TTC549 (cell line): Measurements from ENCODE around the gene LRRC31.

ENCODE experiments used
- FAIRE-seq: peaks from 2 replicates; lab custom pipeline; 2012; peaks lifted over from hg19 to GRCh38; lab: Jason Lieb, UNC

Gene LRRC31

DNA sequence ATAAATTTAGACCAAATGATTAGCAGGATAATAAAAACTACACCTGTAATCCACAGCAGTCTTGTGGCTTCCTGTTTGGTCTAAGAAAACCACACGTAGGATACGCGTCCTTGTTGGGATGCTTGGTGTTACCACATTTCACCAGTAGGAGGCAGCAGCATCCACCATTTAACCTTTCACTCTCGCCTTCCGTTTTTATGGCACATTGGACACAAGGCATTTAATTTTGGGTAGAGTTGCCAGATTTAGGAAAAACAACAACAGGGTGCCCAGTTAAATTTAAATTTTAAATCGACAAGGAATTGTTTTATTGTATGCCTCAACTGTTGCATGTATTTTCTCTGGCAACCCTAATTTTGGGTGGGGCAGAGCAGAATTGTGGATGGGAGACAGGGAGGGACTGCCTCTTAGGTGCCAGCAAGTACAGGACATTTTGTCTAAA lies 6.3 kb downstream of the LRRC31 start:
- no peak for FAIRE-seq

DNA sequence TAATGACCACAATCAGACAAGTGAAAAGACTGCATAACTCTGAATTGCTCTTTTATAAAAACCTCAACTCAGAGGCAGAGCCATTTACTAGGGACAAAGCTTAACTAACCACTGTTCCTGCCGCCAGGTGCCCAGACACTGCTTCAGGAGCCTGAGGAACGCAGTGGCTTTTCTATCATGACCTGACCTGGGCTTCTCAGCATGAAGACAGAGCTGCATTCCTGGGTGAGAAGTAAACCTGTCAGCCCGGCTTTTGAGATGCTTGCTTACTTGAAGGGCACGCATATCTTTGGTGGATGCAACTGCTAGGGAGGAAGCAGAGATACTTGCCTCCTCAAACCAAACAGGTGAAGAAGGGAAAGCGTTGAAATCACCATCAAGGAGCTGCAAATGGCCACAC lies 7.9 kb downstream of the LRRC31 start:
- no peak for FAIRE-seq

DNA sequence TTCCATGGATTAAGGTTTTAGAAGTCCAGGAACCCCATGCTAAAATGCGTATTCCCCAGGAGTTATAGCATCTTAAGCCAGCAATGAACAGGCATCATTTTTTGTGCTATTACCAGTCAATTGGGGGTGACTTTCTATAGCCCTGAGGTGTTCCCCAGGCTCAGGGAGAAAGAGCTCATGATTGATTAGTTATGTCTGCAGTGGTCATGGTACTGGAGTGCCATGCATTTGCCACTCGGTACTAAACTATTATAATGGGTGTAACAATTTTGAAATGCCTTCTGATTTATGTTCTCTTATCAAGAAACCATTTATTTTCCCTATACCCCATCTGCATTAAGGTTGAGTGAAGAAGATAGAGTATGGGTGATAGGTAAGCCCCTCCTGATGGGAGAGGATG lies 11.9 kb downstream of the LRRC31 start:
- no peak for FAIRE-seq

DNA sequence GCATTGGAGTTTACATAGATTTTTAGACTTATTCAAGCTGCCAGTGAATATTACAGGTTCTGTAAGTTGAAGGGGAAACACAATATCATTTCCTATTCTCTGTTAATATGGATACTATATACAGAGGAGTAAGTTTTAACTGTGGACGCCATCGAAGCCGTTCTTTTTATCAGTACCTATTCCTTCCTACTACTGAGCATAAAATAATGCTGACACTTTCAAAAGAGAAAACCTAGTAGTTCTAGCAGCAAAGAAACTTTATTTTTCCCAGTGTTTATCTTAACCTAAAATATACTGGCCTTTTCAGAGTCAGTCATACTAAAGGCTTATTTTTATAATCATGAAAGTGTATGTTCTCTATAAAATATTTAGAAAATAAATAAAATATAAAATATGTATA lies 14.2 kb downstream of the LRRC31 start:
- FAIRE-seq: no peak

DNA sequence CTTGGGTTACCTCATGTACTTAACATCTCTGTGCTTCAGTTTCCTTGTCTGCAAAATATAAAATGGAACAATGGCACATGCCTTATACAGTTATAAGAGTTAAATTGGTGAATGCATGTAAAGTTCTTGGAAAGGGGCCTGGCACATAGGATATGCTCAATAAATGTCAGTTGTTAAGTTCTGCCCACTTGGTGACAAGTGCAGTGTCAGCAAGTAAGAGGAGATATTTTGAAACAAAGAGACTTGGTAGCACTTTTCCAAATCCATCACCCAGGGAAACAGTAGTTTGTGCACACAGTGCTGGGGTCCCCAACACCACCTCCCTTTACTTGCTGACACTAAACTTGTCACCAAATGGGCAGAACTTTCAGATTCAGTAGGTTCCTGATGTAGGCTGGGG lies 19.1 kb downstream of the LRRC31 start:
- no peak for FAIRE-seq

DNA sequence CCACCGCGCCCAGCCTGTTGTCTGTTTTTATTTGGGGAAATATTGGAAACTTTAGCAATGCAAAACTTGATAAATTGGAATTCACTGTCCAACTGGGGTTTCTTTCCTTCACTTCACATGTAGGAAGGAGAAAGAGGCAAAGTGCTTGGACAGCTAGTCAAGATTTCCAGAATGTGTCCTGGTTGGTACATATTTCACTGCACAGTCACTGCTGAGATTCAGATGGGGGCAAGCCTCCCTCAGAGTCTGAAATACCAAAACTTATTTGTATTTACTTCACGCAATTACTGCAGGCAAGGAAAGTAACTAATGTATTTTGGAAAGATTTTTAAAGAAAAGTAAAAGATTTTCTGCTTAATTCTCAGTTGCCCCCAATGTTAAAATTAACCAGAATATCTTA lies 21.0 kb downstream of the LRRC31 start:
- FAIRE-seq: no peak

DNA sequence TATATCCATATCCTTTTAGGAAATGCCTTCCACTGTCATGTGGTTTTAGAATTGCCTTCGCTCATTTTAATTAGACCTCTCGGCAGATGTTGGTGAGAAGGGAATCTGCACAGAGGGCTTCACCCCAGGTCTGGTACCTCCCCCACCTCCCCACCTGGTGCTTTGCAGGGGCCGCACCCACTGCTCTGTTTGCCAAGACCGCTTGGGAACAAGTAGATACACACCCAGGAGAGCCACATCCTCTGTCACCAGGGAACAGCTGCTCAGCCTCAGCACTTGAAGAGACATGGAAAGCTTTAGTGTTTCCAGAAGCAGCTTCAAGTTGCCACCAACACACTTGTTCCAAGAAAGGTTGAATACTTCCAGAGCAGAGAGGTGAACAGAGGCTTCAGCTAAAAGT lies 21.8 kb downstream of the LRRC31 start:
- FAIRE-seq: no peak

DNA sequence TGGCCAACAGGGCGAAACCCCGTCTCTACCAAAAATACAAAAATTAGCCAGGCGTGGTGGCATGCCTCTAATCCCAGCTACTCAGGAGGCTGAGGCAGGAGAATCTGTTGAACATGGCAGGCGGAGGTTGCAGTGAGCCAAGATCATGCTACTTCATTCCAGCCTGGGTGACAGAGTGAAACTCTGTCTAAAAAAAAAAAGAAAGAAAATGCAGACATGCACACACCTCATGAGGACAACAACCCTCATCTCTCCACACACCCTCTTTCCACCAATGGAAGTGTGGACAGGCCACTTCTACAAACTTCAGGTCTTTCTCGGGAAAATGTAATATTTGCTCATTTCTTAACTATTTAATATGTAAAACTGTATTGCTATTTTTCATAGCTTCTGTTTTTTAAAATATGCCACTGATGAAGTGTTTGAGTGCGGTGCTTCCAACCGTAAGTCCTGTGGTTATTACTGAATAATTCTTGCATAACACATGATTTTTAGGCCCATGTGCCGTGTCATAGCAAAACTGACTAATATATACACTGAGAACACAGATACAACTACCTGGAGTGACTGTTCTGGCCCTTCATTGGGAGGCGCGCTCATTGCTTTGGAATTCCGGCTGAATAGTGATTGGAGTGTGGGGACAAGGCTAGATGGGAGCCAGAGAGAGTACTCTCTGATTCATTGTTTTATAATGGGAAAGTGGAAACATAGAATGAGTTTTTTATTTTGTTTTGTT lies 23.1 kb downstream of the LRRC31 start:
- no peak for FAIRE-seq

DNA sequence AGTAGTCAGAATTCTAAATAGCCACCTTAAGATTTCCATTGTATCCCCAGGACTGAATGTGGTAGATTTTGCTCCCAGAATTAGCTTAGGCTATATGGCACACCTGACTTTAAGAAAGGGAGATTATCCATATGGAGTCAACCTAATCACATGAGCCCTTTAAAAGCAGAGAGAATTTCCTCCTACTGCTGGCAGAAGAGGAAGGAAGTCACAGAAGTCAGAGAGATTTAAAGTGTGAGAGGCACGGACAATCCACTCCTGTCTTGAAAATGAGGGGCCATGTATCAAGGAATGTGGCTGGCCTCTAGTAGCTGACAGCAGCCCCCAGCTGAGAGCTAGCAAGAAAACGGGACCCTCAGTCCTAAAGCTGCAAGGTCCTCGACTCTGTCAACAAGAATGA lies 26.8 kb downstream of the LRRC31 start:
- no peak for FAIRE-seq

DNA sequence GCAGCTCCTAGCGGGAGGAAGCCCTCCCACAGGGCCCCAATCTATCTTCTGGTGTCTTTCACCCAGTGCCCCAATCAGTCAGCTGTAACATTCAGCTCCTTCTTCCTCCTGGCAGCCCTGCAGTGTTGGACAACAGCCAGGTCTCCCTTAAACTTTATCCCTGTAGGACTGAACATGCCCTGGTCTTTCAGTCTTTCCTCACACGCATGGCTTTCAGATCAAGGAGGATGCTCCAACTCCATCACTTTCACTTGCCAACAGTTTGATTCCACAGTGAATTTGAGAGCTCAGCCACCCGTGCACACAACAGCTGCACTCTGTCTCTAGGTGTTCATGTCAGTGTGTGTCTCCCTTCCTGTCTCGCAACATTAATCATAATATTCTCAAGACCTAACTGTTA lies 28.6 kb downstream of the LRRC31 start:
- FAIRE-seq: no peak

DNA sequence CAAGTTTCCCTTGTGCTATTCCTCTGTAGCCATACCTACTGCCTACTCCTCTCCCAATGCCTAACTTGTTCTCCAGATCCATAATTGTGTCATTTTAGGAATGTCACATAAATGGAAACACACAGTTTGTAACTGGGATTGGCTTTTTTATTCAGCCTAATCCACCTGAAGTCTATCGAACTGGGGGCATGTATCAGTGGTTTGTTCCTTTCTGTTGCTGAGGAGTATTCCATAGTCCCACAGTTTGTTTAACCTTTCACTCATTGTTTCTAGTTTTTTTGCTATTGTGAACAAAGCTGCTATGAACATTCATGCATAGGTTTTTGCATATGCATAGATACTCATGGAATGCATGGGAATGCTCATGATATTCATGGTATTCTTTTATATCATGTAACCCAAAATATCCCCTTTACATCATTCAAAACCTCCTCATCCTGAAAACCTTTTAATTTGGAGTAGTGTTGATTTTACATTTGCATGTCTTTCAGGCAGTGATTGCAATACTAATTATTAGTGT lies 31.2 kb downstream of the LRRC31 start:
- FAIRE-seq: no peak

DNA sequence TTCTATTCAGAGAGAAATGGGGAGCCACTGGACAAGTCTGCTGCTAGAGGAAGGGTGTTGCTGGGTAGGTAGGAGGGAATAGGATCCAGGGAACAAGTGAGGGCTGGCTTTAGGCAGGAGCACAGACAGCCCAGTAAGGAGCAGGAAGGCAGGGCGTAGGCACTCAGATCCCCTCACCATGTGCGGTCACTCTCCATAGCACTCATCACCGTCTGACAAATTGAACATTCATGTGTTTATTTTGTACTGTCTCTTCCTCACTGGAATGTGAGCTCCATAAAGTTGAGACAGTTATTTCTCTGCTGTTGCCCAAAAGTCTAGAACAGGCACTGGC lies 32.8 kb downstream of the LRRC31 start:
- no peak for FAIRE-seq

DNA sequence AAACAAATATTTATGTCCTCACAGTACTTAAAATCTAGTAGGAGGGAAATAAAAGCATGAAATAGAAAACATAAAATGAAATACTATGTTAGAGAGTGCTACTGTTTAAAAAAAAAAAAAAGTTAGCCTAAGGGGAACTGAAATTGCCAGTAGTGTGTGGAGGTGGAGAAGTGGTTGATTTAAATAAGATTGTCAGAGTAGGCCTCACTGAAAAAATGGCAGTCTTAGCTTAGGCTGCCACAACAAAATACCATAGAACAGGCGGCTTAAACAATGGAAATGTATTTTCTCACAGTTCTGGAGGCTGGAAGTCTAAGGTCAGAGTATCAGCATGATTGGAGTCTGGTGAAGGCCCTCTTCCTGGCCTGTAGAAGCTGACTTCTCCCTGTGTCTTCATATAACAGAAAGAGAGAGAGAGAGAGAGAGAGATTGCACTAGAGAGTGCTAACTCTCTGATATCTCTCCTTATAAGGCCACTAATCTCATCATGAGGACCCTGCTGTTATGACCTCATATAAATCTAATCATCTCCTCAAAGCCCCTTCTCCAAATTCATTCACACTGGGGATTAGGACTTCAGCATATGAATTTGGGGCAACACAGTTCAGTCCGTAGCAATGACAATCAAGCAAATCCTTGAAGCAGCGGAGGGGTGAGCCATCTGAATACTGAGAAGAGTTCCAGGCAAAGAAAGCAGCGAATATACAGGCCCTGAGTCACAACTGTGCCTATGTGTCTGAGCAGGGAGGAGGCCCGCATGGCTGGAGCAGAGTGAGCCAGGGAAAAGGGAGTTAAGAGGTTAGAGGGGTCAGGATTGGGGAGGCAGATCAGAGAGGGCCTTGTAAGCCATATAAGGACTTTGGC lies 33.4 kb downstream of the LRRC31 start:
- no peak for FAIRE-seq

DNA sequence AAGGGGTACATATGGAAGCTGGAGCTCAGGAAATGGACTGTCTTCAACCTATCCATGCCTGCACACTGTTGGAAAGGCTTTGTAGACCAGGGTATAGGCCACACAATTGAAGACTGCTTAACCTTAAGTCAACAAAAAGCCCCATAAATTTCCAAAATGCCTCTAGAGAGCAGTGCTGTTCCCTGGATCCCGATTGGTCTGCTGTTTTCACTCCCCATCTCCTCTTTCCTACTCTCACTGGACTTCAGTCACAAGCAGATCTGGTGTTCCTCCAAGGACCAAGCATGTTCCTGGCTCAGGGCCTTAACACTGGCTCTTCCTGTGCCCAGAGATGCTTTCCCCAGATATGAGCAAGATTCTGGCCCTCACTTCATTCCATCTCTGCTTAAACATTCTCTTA lies 34.2 kb downstream of the LRRC31 start:
- FAIRE-seq: no peak

DNA sequence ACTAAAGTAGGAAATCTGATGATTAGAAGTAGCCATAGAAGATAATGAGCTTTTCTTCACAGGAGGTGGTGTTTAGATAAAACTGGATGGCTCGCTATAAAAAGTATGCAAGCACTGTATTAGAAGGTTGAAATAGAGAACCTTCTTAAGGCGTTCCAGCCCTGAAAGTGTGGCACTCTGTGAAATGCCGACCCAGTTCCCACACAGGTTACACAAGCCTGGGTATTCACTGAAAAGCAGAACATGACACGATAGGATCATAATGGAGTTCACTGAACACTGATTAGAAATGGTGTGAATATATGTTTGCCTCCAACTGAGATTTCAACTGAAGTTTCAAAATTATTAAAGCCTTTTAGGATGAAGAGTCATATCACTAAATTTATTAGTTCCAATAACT lies 42.0 kb downstream of the LRRC31 start:
- no peak for FAIRE-seq

DNA sequence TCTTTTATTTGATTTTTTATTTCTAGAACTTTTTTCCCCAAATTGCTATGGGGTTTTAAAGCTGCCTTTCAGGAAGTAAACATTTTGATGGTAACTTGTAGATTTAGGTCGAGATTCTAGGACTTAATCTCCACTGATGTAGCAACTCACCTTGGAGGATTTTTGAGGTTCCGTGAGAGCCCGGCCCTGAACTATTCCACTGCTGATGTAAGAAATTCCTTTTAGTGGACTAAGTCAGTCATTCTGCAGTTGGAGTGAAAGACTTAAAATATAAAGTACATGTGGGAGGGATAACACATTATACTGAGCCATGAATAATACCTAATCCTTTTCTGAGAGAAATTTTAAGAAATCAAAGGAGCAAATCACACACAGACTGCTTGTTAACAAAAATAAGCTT lies 44.4 kb downstream of the LRRC31 start:
- FAIRE-seq: no peak

DNA sequence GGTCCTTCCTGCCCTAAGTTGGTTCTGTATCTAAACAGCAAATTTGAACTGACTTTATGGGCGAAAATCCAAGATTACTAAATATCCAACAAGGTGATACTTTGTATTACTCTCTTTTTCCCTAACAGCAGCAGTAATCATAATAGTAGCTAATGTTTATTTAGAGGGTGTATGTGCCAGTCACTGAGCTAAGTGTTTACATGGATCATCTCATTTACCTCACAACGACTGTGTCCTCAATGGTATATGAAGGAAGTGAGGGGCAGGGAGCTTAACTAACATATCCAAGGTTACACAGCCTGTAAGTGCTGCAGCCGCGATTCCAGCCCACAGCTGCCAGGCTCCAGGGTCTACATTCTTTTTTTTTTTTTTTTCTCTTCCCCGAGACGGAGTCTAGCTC lies 46.8 kb downstream of the LRRC31 start:
- FAIRE-seq: no peak

DNA sequence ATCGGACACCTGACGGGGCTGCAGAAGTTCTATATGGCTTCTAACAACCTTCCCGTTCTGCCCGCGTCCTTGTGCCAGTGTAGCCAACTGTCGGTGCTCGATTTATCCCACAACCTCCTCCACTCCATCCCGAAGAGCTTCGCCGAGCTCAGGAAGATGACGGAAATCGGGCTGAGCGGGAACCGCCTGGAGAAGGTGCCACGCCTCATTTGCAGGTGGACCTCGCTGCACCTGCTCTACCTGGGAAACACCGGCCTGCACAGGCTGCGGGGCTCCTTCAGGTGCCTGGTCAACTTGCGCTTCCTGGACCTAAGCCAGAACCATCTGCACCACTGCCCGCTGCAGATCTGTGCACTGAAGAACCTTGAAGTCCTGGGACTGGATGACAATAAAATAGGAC lies 47.2 kb downstream of the LRRC31 start:
- FAIRE-seq: no peak

DNA sequence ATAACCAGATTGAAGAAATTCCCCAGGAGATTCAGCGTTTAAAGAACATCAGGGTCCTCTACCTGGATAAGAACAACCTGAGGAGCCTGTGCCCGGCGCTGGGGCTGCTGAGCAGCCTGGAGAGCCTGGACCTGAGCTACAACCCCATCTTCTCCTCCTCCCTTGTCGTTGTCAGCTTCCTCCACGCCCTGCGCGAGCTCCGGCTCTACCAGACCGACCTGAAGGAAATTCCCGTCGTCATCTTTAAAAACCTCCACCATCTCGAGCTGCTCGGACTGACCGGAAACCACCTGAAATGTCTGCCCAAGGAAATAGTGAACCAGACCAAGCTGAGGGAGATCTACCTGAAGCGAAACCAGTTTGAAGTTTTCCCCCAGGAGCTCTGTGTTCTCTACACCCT lies 47.6 kb downstream of the LRRC31 start:
- no peak for FAIRE-seq

DNA sequence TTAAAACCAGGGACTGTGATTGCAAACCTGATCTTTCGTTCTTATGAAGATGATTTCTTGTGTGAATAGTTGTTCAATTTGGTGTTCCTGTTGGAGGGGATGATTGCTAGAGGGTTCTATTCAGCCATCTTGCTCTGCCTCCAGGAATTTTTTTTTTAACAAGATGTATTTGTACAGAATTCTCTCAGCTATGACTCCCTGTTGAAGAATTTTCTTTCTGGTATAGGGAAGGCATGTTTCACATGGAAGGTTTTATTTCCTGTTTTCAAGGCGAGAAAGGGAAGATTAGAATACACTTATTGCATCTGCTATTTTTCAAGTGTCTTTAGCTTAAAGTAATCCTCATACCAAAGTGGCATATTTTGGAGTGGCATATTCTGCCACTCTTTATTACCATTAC lies 51.4 kb downstream of the LRRC31 start:
- FAIRE-seq: no peak

DNA sequence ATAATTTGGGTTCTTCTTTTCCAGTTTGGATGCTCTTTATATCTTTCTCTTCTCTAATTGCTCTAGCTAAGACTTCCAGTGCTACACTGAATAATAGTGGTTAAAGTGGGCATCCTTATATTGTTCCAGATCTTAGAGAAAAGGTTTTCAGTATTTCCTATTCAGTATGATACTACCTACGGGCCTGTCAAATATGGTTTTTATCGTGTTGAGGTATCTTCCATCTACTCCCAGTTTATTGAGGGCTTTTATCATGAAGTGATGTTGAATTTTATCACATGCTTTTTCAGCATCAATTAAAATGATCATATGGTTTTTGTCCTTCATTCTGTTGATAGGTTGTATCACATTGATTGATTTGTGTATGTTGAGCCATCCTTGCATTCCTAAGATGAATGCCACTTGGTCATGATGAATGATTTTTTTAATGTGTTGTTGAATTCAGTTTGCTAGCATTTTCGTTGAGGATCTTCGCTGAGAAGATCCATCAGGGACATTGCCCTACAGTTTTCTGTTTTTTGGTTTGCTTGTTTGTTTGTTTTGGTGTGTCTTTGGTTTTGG lies 54.1 kb downstream of the LRRC31 start:
- no peak for FAIRE-seq

DNA sequence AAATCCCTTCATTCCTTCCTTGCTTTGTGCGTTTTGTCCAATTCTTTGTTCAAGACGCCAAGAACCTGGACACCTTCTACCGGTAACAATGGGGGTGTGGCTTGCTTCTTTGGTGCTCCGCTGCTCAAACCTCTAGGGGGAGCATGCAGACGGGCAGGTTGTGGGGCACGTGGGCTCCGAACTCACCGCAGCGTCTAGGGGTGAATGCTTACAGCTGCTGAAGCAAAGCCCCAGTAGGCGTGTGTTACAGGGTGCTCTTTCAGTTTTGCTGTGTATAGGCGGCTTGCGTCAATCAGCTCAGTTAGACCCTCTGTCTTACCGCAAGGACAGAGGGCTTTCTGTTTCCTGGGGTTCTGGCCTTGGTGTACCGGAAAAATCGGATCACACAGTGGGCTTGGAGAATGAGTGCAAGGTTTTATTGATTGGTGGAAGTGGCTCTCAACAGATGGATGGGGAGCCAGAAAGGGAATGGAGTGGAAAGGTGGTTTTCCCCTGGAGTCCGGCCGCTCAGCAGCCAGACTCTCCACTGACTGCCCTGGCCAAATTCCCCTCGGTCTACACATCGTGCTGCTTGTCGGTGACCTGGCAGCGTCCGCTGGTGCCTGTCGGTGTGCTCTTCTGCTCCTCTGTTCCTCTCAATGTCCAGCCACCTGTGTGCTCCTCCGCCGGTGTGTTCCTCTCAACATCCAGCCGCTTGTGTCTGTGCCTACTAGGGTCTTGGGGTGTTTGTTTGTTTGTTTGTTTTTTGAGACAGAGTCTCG lies 55.8 kb downstream of the LRRC31 start:
- no peak for FAIRE-seq

DNA sequence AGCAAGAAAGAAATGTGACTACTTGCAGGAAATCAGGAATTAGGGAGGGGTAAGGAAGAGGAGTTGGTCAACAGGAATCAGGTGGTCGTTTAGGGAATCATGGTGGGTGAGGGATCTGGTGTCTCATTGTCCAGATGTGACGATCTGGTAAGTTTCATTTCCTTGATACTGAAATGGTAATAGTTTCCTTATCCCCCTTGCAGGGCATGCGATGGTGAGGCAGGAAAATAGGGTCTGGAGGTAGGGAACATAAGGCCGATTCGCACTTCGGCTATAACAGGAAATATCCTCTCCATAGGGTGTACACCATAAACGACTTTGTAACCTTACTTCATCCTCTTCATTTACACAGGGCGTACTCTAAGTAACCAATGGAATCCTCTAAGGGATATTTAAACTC lies 56.5 kb downstream of the LRRC31 start:
- FAIRE-seq: no peak
